Neural progenitor cell (in vitro differentiated cells): Measurements from ENCODE around the gene RBPMS2.

Source experiments
- EZH2phosphoT487 ChIP-seq: fragments of 200-600 bp; sonication (generic); IDR thresholded peaks from 2 replicates; pipeline ENCODE4 v1.6.1; 2017; ENCODE audit warnings: antibody characterized with exemption
- TF ChIP-seq, protein P1 (sequence below): fragments of 200-600 bp; sonication (generic); IDR thresholded peaks from 2 replicates; pipeline ENCODE4 v1.5.1; 2017; ENCODE audit warnings: antibody characterized with exemption, mild to moderate bottlenecking

DNA sequence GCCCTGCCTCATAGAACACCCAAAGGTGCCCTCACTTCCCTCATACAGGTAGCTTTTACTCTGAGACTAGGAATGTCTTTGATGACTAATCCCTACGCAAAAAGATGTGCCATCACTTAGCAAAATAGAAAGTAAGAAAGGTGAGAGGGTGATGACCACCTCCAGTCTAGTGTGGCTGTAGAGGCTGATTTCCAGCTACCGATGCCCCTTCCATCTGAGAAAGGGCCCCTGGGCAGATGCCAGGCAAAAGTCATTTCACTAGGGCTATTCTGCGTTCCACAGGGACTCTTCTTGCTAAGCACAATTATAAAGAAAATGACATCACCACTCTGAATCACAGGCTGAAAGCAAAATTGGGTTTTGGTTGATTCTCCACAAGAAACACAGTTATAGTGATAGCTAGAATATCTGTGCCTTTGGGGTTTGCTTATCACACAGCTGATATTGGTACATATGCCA is 77.4 kb downstream of the RBPMS2 start:
- TF ChIP-seq, protein P1, sequence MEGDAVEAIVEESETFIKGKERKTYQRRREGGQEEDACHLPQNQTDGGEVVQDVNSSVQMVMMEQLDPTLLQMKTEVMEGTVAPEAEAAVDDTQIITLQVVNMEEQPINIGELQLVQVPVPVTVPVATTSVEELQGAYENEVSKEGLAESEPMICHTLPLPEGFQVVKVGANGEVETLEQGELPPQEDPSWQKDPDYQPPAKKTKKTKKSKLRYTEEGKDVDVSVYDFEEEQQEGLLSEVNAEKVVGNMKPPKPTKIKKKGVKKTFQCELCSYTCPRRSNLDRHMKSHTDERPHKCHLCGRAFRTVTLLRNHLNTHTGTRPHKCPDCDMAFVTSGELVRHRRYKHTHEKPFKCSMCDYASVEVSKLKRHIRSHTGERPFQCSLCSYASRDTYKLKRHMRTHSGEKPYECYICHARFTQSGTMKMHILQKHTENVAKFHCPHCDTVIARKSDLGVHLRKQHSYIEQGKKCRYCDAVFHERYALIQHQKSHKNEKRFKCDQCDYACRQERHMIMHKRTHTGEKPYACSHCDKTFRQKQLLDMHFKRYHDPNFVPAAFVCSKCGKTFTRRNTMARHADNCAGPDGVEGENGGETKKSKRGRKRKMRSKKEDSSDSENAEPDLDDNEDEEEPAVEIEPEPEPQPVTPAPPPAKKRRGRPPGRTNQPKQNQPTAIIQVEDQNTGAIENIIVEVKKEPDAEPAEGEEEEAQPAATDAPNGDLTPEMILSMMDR = no peak
- no peak for TF ChIP-seq EZH2phosphoT487
